ENCODE results near the gene APPBP2. TPM values are rescaled to one million over a fixed set of nuclear protein-coding genes. Genes with fewer than 3 reads are reported as not detected.
A peak's percentile ranks its signal among the peaks of the same experiment; 100 is the strongest.

The APPBP2 gene
- total and polyA plus RNA-seq, 2 of the 8 experiments (the other 6 are each of a cell fraction or from before 2014, with no cell fraction given): 3.3 to 18.0 TPM

DNA sequence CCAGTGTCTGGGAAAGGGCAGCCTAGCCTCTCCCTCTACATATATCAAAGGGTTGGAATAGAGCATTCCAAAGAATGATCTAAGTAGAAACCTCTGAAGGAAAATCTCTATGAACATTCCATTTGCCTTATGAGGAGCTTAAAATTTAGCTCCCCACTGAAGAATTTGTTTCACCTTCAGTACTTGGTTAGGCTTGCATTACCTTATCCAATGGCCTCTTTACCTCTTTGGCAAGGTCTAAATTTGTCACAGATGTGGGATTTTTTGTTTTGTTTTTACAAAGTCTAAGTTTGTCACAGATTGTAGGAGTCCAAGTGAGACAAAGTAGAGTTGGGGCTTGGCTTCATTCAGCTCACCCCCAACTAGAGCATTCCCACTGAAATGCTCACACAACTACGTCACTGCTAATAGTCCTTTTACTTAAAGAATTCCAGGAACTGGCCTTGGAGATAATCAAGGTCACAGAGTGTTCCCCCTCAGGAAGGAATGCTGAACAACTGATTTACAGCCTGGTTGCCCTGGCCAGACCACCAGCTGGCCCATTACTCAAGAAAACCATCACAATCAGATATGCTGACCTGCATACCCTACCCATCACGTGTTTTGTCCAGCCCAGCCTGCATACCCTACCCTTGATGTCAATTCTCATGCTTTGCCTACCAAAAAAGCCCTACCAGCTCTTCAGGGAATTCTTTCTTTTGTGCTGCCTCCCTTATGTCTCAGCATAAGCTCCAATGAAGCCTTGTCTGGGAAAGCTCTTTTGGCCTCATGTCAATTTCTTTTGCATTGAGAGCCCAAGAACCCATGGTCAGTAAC is 47.4 kb upstream of the APPBP2 start:
- no peaks in the 10 kb centered on the region for H3K36me3 ChIP-seq (ENCODE audit: control insufficient read depth in 2 of 4, insufficient read depth in 4 of 4, low read length in 3 of 4)
- DNase-seq (ENCODE audit: low read depth in 1 of 2, low spot score in 2 of 2) (no peak), FAIRE-seq (no peak)
- H3K23me2 ChIP-seq (ENCODE audit: low read depth, low read length): no peaks in the 10 kb centered on the region
- no peak for TF ChIP-seq TCF12 (IDR thresholded peaks at IDR 0.05; ENCODE audit: low read depth, low read length)
- peak; percentile 66; the same call in 1 of the 2 replicates for TF ChIP-seq TEAD4 (IDR thresholded peaks at IDR 0.05; ENCODE audit: low read depth, low read length)
- H4K20me1 ChIP-seq (replicated peaks in 1 of 2; ENCODE audit: control insufficient read depth in 1 of 2, insufficient read depth in 2 of 2, low read length in 2 of 2): no peaks in the 10 kb centered on the region
- no peak overlapping the region for H3K56ac ChIP-seq (replicated peaks; ENCODE audit: insufficient read length, low read depth, low read length)
- H2AFZ ChIP-seq (ENCODE audit: low read length): no peak overlapping the region
- H3K79me2 ChIP-seq (ENCODE audit: control insufficient read depth in 1 of 2, insufficient read depth in 2 of 2, low read length in 2 of 2): no peaks in the 10 kb centered on the region
- no peak overlapping the region for H3K4me3 ChIP-seq (ENCODE audit: extremely low read depth in 1 of 4, insufficient read depth in 2 of 4, low read depth in 3 of 4, low read length in 4 of 4)
- H3K4me2 ChIP-seq (ENCODE audit: insufficient read depth in 1 of 2, low read depth in 2 of 2, low read length in 2 of 2): no peak overlapping the region
- ChIA-PET POLR2A (ENCODE audit: partially characterized antibody) (interaction anchor here (1.2 to 1.8 kb wide), 2 partner anchors 26 to 152 kb away, joined by 3 to 9 read pairs; partner anchors contain the start of genes CHCT1 and PPM1D), CTCF (ENCODE audit: partially characterized antibody) (interaction anchor here (0.7 to 1.9 kb wide), 10 partner anchors 8 to 115 kb away, joined by 3 to 9 read pairs (median 4); no protein-coding TSS in a partner anchor)
- H3K4me1 ChIP-seq (replicated peaks in 1 of 4; ENCODE audit: control insufficient read depth in 3 of 4, insufficient read depth in 4 of 4, low read length in 3 of 4): peaks cover 0 to 2% (median under 1%) of the 10 kb centered on the region in 4 experiments; a peak in 1 of 7 replicates
- no peak overlapping the region for H4K91ac ChIP-seq (replicated peaks; ENCODE audit: insufficient read length, low read length)
- no peak overlapping the region for H3K18ac ChIP-seq (ENCODE audit: extremely low read depth, low read length)
- no peak overlapping the region for H4K5ac ChIP-seq (ENCODE audit: insufficient read length, low read depth, low read length)
- H4K8ac ChIP-seq (ENCODE audit: extremely low read depth, insufficient read depth, low read length): no peak overlapping the region
- no peak overlapping the region for H3K9ac ChIP-seq (replicated peaks in 1 of 4; ENCODE audit: extremely low read depth in 1 of 4, low read depth in 3 of 4, low read length in 3 of 4)
- no peak overlapping the region for H3K14ac ChIP-seq (ENCODE audit: insufficient read length)
- 71% methylated on average over 2 of the region's 2 CpGs; no CpG with 5 or more reads in 1 of the 2 experiments for WGBS, 2 experiments (ENCODE audit: extremely low coverage in 1 of 2, insufficient coverage in 1 of 2, insufficient read length in 1 of 2, insufficient replicate concordance in 2 of 2, low coverage in 1 of 2, low lambda C conversion rate in 2 of 2, missing lambda C conversion rate in 1 of 2)
- H3K4ac ChIP-seq (replicated peaks; ENCODE audit: insufficient read length, low read depth, low read length): no peak overlapping the region
- H3K79me1 ChIP-seq (ENCODE audit: low read depth, low read length): no peaks in the 10 kb centered on the region
- no peak overlapping the region for H2BK5ac ChIP-seq (ENCODE audit: low read depth, low read length)
- no peak overlapping the region for H2BK20ac ChIP-seq (ENCODE audit: low read length)
- no peaks in the 10 kb centered on the region for H3K9me3 ChIP-seq (ENCODE audit: insufficient read depth in 2 of 2, low read depth in 1 of 2, low read length in 1 of 2)
- H3K27me3 ChIP-seq (replicated peaks in 1 of 4; ENCODE audit: control insufficient read depth in 3 of 4, extremely low read depth in 1 of 4, insufficient read depth in 3 of 4, low read length in 3 of 4): no peaks in the 10 kb centered on the region
- no peak overlapping the region for H2BK12ac ChIP-seq (ENCODE audit: low read depth, low read length)
- H2BK120ac ChIP-seq (replicated peaks; ENCODE audit: low read depth, low read length): no peak overlapping the region
- H3K23ac ChIP-seq (ENCODE audit: insufficient read length): peak overlapping the region; percentile 4
- H2AK5ac ChIP-seq (ENCODE audit: low read depth, low read length): no peak overlapping the region
- H3K27ac ChIP-seq (ENCODE audit: low read depth, low read length): no peak overlapping the region
- no peak overlapping the region for H2BK15ac ChIP-seq (ENCODE audit: low read length)

Measured in H1 (cell line).